Activated CD4-positive, alpha-beta T cell treated with anti-CD3 and anti-CD28 coated beads, Interleukin-2, amount 50 U/mL, for 24 hours (primary cell): ENCODE results near the gene NSMF.

Source experiments
- DNase-seq, 2 donors: peaks; one replicate each; pipeline ENCODE4 v3.0.0-alpha.2; 2020; ENCODE audit warnings: low read depth in 1 of 2, low spot score in 1 of 2

Gene NSMF

DNA sequence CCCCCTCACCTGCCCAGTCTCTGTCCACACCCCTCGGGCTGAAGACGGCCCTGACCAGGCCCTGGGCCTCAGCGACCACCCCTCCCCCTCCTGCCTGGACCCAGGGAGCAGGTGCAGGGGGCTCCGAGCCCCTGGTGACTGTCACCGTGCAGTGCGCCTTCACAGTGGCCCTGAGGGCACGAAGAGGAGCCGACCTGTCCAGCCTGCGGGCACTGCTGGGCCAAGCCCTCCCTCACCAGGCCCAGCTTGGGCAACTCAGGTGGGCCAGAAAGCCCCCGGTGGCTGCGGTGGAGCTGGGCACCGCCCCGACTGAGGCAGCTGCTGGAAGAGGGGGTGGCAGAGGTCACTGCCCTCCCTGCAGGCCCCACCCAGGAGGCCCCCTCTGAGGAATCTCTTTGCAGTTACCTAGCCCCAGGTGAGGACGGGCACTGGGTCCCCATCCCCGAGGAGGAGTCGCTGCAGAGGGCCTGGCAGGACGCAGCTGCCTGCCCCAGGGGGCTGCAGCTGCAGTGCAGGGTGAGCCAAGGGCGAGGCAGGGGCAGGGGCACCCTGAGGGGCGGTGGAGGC is 25.7 kb downstream of the NSMF start:
- DNase-seq, result no peak

GRCh38 chr9:137432687-137433348 is 26.3 kb downstream of the NSMF start:
- DNase-seq, result no peak

DNA sequence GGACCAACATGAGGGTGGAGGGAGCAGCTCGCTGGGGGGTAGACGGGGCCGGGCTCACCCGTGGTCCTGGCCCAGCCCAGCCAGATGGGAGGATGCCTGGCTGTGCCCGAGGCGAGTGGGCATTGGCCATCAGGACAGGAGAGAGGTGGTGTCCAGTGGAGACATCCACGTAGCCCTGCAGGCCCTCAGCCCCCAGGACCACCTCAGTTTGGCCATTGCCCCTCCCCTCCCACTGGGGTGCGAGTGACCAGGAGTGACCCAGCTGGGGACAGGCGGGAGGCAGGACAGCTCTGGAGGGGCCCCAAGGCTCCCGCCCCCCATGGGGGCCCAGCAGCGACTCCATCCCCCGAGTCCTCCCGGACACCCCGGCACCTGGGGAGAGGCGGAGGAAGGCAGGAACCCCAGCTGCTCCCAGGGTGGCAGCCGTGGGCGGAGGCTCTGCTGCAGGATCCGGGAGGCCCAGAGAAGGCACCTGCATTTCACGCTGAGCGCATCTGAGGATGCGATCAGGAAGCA is 27.7 kb downstream of the NSMF start:
- DNase-seq, result no peak

GRCh38 chr9:137430723-137431415 is 28.3 kb downstream of the NSMF start:
- DNase-seq, result no peak

- no peak for DNase-seq
These were observed 29.0 kb downstream of the NSMF start for GRCh38 chr9:137429974-137430722.

- DNase-seq, result no peak
These were observed 29.6 kb downstream of the NSMF start for GRCh38 chr9:137429546-137429890.

DNA sequence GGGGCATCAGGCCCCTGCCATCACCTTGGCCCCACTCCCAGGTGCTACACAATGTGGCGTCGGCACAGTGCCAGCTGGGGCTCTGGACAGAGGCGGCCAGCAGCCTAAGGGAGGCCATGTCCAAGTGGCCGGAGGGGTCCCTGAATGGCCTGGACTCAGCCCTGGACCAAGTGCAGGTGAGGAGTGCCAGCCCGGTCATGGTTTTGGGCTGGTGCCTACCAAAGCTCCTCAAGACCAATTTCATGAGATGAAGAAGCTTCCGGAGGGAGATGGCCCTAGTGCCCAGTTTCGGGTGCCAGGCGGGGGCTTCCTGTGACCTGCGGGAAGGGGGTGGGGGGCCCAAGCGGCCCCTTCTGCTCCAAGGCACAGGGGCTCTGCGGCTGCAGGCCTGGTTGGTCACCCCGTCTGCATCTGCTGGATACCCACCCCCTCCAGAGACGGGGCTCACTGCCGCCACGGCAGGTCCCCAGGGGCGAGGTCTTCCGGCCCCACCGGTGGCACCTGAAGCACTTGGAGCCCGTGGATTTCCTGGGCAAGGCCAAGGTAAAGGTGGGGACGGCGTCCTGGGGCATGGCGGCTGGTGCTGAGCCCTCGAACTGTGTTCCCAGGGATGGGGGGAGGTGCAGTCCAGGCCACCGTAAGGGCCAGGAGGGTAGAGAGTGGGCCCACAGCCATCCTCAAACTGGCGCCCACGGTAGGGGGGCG is 30.1 kb downstream of the NSMF start:
- no peak for DNase-seq

- no peak for DNase-seq
These were observed 30.9 kb downstream of the NSMF start for GRCh38 chr9:137428311-137428630.

DNA sequence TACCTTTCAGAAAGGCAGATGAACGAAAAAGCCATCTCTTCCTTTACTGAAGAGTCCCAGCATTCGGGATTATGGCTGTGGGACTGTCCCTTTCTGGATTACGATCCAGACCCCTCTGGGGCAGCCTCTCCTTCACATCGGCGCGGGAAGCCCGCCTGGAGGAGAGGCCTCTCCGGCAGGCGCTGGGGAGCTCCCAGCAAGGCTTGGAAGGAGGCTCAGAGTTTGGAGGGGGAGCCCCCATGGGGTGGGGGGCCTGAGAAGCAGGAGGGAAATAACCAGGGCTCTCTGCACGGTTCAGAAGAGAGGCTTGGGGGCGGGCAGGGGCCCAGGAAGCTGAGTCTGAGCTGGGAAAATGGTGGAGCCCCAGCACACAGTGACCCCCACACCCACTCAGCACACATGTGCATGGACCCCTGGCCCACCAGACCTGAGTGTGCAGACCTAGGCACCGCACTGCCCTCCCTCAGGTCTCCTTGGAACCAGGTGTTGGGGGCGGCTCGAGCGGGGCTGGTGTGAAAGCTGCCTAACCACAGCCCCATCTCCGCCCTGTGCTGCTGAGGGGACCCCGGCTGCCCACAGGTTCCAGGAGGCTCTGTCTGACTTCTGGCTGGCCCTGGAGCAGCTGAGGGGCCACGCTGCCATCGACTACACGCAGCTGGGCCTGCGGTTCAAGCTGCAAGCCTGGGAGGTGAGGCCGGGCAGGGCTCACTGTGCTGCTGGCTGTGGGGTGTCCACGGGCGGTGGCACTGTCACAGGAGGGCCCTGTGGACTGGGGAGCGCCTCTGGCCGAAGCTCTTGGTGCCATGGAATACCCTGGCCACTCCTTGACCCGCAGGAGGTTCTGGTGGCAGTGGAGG is 31.5 kb downstream of the NSMF start:
- DNase-seq, result no peak

DNA sequence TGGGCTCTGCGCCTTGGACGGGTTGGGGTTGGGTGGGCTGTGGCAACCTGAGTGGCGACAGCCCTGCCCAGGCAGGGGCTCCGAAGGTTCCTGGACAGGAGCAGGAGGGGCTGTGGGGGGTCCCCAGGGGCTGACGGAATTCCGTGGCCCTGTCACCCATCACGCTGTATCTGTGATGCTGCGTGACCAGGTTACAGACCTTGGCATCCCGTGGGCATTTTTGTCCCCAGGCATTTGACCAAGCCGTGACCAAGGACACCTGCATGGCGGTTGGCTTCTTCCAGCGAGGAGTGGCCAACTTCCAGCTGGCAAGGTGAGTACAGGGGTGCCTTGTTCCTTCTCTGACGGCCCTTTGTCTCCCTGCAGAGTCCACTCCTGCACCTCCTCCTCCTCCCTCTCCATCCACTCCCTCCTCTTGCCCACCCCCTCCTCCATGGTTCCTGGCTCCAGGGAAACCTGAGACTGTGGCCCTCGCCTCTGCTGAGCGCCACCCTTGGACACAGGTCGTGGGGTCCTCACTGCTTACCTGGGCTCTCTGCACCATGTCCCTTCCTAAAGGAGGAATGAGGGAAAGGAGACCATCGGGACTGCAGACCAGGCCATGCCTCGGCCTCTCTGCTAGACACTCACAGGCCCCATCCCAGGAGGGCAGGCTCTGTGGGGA is 33.0 kb downstream of the NSMF start:
- DNase-seq, result no peak

DNA sequence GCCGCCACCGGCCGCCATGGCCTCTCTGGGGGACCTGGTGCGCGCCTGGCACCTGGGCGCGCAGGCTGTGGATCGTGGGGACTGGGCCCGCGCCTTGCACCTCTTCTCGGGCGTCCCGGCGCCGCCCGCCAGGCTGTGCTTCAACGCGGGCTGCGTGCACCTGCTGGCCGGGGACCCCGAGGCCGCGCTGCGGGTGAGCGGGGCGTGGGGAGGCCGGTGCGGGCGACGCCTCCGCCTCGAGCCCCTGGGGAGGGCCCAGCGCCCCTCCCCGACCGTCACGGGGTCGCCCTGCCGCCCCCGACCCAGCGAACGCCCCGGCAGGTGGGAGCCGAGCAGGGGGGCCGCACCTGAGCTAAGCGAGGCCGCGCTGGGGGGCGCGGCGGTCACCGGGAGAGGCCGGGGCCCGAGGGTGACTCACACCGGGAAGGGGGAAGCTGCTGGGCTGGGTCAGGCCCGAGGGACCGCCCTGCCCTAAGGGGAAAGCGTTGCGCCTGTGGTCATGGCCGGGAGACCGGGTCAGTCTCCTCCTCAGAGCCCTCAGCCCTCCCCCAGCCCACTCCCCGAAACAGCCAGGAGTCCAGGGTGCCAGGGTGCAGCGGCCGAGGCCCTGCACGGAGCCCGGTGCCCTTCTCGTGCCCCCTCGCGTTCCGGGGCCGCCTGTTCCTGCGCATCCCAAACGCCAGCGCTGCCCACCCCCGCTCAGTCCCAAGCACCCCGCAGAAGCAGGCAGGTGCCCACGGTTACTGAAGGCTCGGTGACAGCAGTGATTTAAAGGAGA is 35.4 kb downstream of the NSMF start:
- DNase-seq, result no peak

- peak; percentile 91 to 92 for DNase-seq
These were observed 36.3 kb downstream of the NSMF start, which contains the start of the genes EXD3 and NOXA1 for GRCh38 chr9:137422604-137423513. TSS of gene EXD3 (minus strand) at chr9:137423162. CDS start at chr9:137395357, 27,805 bp downstream. TSS of gene NOXA1 (plus strand) at chr9:137423393. CDS start at chr9:137423530, 137 bp downstream.

- no peak for DNase-seq
These were observed 37.1 kb downstream of the NSMF start for GRCh38 chr9:137421838-137422603.

- no peak for DNase-seq
These were observed 41.7 kb downstream of the NSMF start for GRCh38 chr9:137417161-137418021.

DNA sequence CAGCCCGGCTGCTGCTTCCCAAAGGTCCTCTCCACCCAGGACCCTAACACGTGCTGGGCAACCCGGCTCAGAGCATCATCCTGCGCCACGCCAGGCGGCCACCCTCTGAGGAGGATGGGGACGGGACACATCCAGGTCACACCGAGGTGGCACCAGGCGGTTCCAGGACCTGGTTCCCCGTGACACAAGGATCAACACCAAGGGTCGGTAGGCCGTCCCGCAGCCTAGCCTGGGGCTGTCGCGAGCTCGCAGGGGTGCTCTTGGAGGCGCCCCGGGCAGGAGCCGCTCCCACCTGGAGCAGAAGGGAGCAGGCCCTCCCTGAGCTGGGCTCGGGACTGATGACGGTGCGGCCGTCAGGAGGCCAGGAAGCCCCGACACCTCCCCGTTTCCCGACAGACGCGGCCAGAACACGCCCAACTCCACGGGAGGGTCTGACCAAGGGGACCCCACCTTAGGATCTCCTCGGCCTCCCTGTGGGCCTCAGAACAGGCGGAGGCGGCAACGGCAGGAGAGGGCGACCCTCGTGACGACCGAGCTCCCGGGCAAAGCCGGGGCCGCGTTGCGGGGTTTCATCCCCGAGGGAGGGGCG is 42.5 kb downstream of the NSMF start:
- no peak for DNase-seq
